ENCODE measurements around the gene ZNF561. TPM values are rescaled to one million over a fixed set of nuclear protein-coding genes. Genes with fewer than 3 reads are reported as not detected.

ZNF561 gene
- total and polyA plus RNA-seq, 9 of the 15 experiments (the other 6 are each of a cell fraction or from before 2014, with no cell fraction given), result 13.9 to 34.9 (median 23.6) TPM

GRCh38 chr19:9621156-9622037 is at the start of gene ZNF561 (continued):
- 0 out of 2 replicates have a peak, but pooled peaks have one; percentile 72 for TF ChIP-seq NKRF (IDR thresholded peaks at IDR 0.05; ENCODE audit: borderline replicate concordance)
- no peak for TF ChIP-seq ZNF699 (CRISPR knock-in tag; IDR thresholded peaks at IDR 0.05; ENCODE audit: insufficient replicate concordance)
- no peak for TF ChIP-seq ELK1 (CRISPR knock-in tag; IDR thresholded peaks at IDR 0.05)
- no peak for TF ChIP-seq ZNF395 (CRISPR knock-in tag; IDR thresholded peaks at IDR 0.05)
- TF ChIP-seq CHD4 (IDR thresholded peaks at IDR 0.05; ENCODE audit: insufficient read depth, insufficient replicate concordance, low read depth, low read length, poor library complexity, severe bottlenecking), result no peak
- no peak for TF ChIP-seq SMARCA5 (IDR thresholded peaks at IDR 0.05)
- TF ChIP-seq ZNF175 (CRISPR knock-in tag; IDR thresholded peaks at IDR 0.05; ENCODE audit: low read depth), result peak; percentile 73; the same call in 1 of the 2 replicates
- no peak for TF ChIP-seq TARDBP (IDR thresholded peaks at IDR 0.05)
- TF ChIP-seq MBD1 (CRISPR knock-in tag; IDR thresholded peaks at IDR 0.05), result no peak
- no peak for TF ChIP-seq ZFP91 (CRISPR knock-in tag; IDR thresholded peaks at IDR 0.05)
- peak; percentile 98 for TF ChIP-seq ATF3 (IDR thresholded peaks at IDR 0.05)
- peak; percentile 60 for TF ChIP-seq ATF3 (CRISPR knock-in tag; conservative IDR thresholded peaks at IDR 0.05)
- TF ChIP-seq FOXJ3 (CRISPR knock-in tag; IDR thresholded peaks at IDR 0.05), result no peak
- no peak for TF ChIP-seq ZNF347 (CRISPR knock-in tag; IDR thresholded peaks at IDR 0.05; ENCODE audit: low read depth)
- TF ChIP-seq HCFC1 (IDR thresholded peaks at IDR 0.05; ENCODE audit: low read depth, low read length), result peak; percentile 77

Measured in K562 (cell line).